Heart left ventricle (tissue), 13 donors: ENCODE results near the gene TRIM38.

Experiments used
- CTCF ChIP-seq, 12 donors: fragments of 200-600 bp; sonication (generic) in 4 of 12; IDR thresholded peaks; one replicate each; pipeline versions ENCODE4 v1.5.0 to v1.8.0; 2018 to 2022; ENCODE audit warnings: antibody characterized with exemption in 12 of 12, mild to moderate bottlenecking in 5 of 12
- POLR2A ChIP-seq, 2 donors: fragments of 450-650 bp; IDR thresholded peaks; one replicate each; pipeline ENCODE4 v1.6.1; 2017; ENCODE audit warnings: antibody characterized with exemption in 2 of 2, mild to moderate bottlenecking in 2 of 2, moderate library complexity in 2 of 2
- donor health status: ischemic (EF 13 %, LVEDD 7.1; RV severe dilation, severe dysfunction).
- donor health status: DM: no; HTN: yes; CAD: no.
- donor health status: DM: no; HTN: no; CAD: no.
- donor health status: ischemic (EF 25% LVEDD 6.9; RV normal size, moderate dysfunction).
- donor health status: ischemic (EF 25% LVEDD 5.7; RV mildly dilated, moderate dysfunction).
- donor health status: ischemic (EF 35%, LVEDD 5.7; RV mildly dilated, moderate dysfunction).
- donor health status: nonischemic (EF 11% LVEDD 7.7; RV severe dilation, severe dysfunction).
- donor health status: DM: yes; HTN: yes; CAD: no.
- donor health status: PGD.
- donor health status: ischemic (EF 29% LVEDD 5.4; RV normal size, mild dysfunction).
- donor health status: nonischemic (EF 23%, LVEDD 6.1; RV moderate dilation, normal function).

GRCh38 chr6:25987845-25988244 is 25.2 kb downstream of the TRIM38 start:
- no peak for TF ChIP-seq CTCF (IDR thresholded peaks at IDR 0.05)
- no peak for TF ChIP-seq POLR2A (IDR thresholded peaks at IDR 0.05)
